Gastrocnemius medialis (tissue), 4 donors: ENCODE measurements around the gene SERPINB10. TPM values are rescaled to one million over a fixed set of nuclear protein-coding genes. Genes with fewer than 3 reads are reported as not detected.

Experiments
- ATAC-seq, 2 donors: fragments of 150-250 bp; one replicate each; pipeline ENCODE4 v1.9.1; 2016
- DNase-seq, 2 donors: peaks; one replicate each; pipeline ENCODE4 v3.0.0-alpha.2; 2019
- H3K27ac ChIP-seq, 4 donors: fragments of 200-600 bp; sonication (generic); 1 replicate in 1 of 4; 2 replicates in 3 of 4; pipeline ENCODE4 v1.5.1; 2016 to 2018; ENCODE audit warnings: mild to moderate bottlenecking in 2 of 4, moderate library complexity in 1 of 4
- H3K27me3 ChIP-seq, 3 donors: fragments of 200-600 bp; sonication (generic) in 2 of 3; 1 replicate in 1 of 3; 2 replicates in 2 of 3; pipeline versions ENCODE4 v1.5.1 to v1.6.0; 2016 to 2019; ENCODE audit warnings: mild to moderate bottlenecking in 1 of 3, moderate library complexity in 1 of 3
- H3K36me3 ChIP-seq, 2 donors: fragments of 200-600 bp; sonication (generic) in 1 of 2; one replicate each; pipeline ENCODE4 v1.5.1; 2017 to 2018
- H3K4me1 ChIP-seq, 2 donors: fragments of 200-600 bp; sonication (generic) in 1 of 2; one replicate each; pipeline ENCODE4 v1.5.1; 2016 to 2017; ENCODE audit warnings: mild to moderate bottlenecking in 2 of 2
- H3K4me3 ChIP-seq, 4 donors: fragments of 200-600 bp; sonication (generic) in 3 of 4; 1 replicate in 1 of 4; 2 replicates in 3 of 4; pipeline ENCODE4 v1.5.1; 2016 to 2019; ENCODE audit warnings: mild to moderate bottlenecking in 2 of 4
- H3K9me3 ChIP-seq, 3 donors: fragments of 200-600 bp; sonication (generic) in 2 of 3; 1 replicate in 1 of 3; 2 replicates in 2 of 3; pipeline ENCODE4 v1.5.1; 2016 to 2019
- CTCF ChIP-seq, 5 experiments: fragments of 450-650 bp in 3 of 5; fragments of 200-600 bp in 2 of 5; sonication (generic) in 2 of 5; IDR thresholded peaks in 4 of 5; conservative IDR thresholded peaks in 1 of 5; 1 replicate in 4 of 5; 2 replicates in 1 of 5; pipeline ENCODE4 v1.5.1; 2016 to 2019; ENCODE audit warnings: antibody characterized with exemption in 5 of 5, mild to moderate bottlenecking in 3 of 5, moderate library complexity in 3 of 5
- POLR2A ChIP-seq, 2 donors: fragments of 450-650 bp; IDR thresholded peaks; one replicate each; pipeline ENCODE4 v1.6.1; 2017; ENCODE audit warnings: antibody characterized with exemption in 2 of 2, mild to moderate bottlenecking in 2 of 2, moderate library complexity in 2 of 2
- in situ Hi-C, 4 donors: fragments of 200-750 bp; cut with MboI; loops; one replicate each; pipeline versions ENCODE4 v1.15.0 to v1.8.0; 2017; ENCODE audit warnings: low sequenced_read_pairs in 4 of 4
- intact Hi-C: fragments of 100-400 bp; cut with DNase I; formaldehyde crosslinking; loops from one replicate; pipeline ENCODE4 v1.15.1; 2023; ENCODE audit warnings: low total_unique reads
- total RNA-seq, 4 donors: library from RNA; depleted of rRNA; stranded (reverse); fragments of >200 nt; gene quantifications; one replicate each; pipeline versions ENCODE4 v1.1.0 to v1.2.3, GENCODE V29; 2016

SERPINB10 gene
- total RNA-seq, 4 donors from 2014 or later, result not detected

GRCh38 chr18:63981719-63982118 is 74.0 kb downstream of the SERPINB10 start:
- intact Hi-C loops, result no loop called here
- in situ Hi-C loops, result loop anchor here (25.0 kb wide), 1 partner anchor 469 kb away; no protein-coding TSS in a partner anchor
- ATAC-seq, result no peak

GRCh38 chr18:63982361-63982760 is 74.6 kb downstream of the SERPINB10 start:
- H3K27ac ChIP-seq, result no peak overlapping the region
- peaks cover 0 to 7% of the 10 kb centered on the region in 2 donors for H3K4me1 ChIP-seq
- no peak for DNase-seq
- intact Hi-C loops, result no loop called here
- no peak for TF ChIP-seq POLR2A (IDR thresholded peaks at IDR 0.05)
- no peak for TF ChIP-seq CTCF (IDR thresholded peaks at IDR 0.05 in 4 of 5, conservative IDR thresholded peaks at IDR 0.05 in 1 of 5)
- ATAC-seq, result no peak
- H3K9me3 ChIP-seq, result no peaks in the 10 kb centered on the region
- H3K27me3 ChIP-seq, result no peaks in the 10 kb centered on the region
- no peak overlapping the region for H3K4me3 ChIP-seq
- in situ Hi-C loops, result loop anchor here (25.0 kb wide), 1 partner anchor 470 kb away; no protein-coding TSS in a partner anchor
- H3K36me3 ChIP-seq, result peaks cover 0 to 10% of the 10 kb centered on the region in 2 donors

More at GRCh38 chr18:63981719-63982118, 74.0 kb downstream of the SERPINB10 start:
- no peaks in the 10 kb centered on the region for H3K27me3 ChIP-seq
- peaks cover 0 to 7% of the 10 kb centered on the region in 2 donors for H3K4me1 ChIP-seq
- no peak overlapping the region for H3K4me3 ChIP-seq
- H3K36me3 ChIP-seq, result peaks cover 0 to 10% of the 10 kb centered on the region in 2 donors
- no peaks in the 10 kb centered on the region for H3K9me3 ChIP-seq
- no peak overlapping the region for H3K27ac ChIP-seq
- DNase-seq, result no peak
- no peak for TF ChIP-seq CTCF (IDR thresholded peaks at IDR 0.05 in 4 of 5, conservative IDR thresholded peaks at IDR 0.05 in 1 of 5)
- TF ChIP-seq POLR2A (IDR thresholded peaks at IDR 0.05), result no peak

Other genes with a start within 250 kb of the SERPINB10 start
- gene SERPINB3, start 246.1 kb upstream of the SERPINB10 start, total RNA-seq, result not detected
- gene SERPINB11, start 205.0 kb upstream of the SERPINB10 start, total RNA-seq, result not detected
- gene SERPINB7, start 132.5 kb upstream of the SERPINB10 start, total RNA-seq, result not detected
- gene SERPINB2, start 20.3 kb upstream of the SERPINB10 start, total RNA-seq, result not detected
- not detected for gene HMSD, start 41.3 kb downstream of the SERPINB10 start, total RNA-seq
- 1 to 10 TPM in 3 of 4 donors, under 1 TPM in 1; 0.87 to 3.8 (median 1.6) TPM for gene SERPINB8, start 62.1 kb downstream of the SERPINB10 start, total RNA-seq
- gene LINC00305, start 241.1 kb downstream of the SERPINB10 start, total RNA-seq, result not detected